Gastroesophageal sphincter (tissue), 4 donors: Measurements from ENCODE around the gene IL13RA1. TPM values are rescaled to one million over a fixed set of nuclear protein-coding genes. Genes with fewer than 3 reads are reported as not detected.
A peak's percentile ranks its signal among the peaks of the same experiment; 100 is the strongest.

Source experiments
- ATAC-seq: fragments of 150-250 bp; one replicate; pipeline ENCODE4 v1.9.1; 2016; ENCODE audit warnings: mild to moderate bottlenecking, moderate library complexity
- H3K27ac ChIP-seq, 4 donors: fragments of 200-600 bp; sonication (generic) in 3 of 4; 1 replicate in 3 of 4; 2 replicates in 1 of 4; pipeline ENCODE4 v1.5.1; 2016 to 2019
- H3K27me3 ChIP-seq: fragments of 200-600 bp; sonication (generic); one replicate; pipeline ENCODE4 v1.5.1; 2019
- H3K36me3 ChIP-seq, 2 donors: fragments of 200-600 bp; sonication (generic); one replicate each; pipeline ENCODE4 v1.5.1; 2019; ENCODE audit warnings: control low read depth in 1 of 2
- H3K4me1 ChIP-seq, 3 donors: fragments of 200-600 bp; sonication (generic); 1 replicate in 2 of 3; 2 replicates in 1 of 3; pipeline ENCODE4 v1.5.1; 2016 to 2019; ENCODE audit warnings: control low read depth in 2 of 3
- H3K4me3 ChIP-seq, 2 donors: fragments of 200-600 bp; sonication (generic); one replicate each; pipeline ENCODE4 v1.5.1; 2019; ENCODE audit warnings: mild to moderate bottlenecking in 1 of 2, moderate library complexity in 1 of 2
- H3K9me3 ChIP-seq, 3 donors: fragments of 200-600 bp; sonication (generic); one replicate each; pipeline ENCODE4 v1.5.1; 2017 to 2019; ENCODE audit warnings: control low read depth in 2 of 3
- EP300 ChIP-seq: sonication (generic); formaldehyde crosslinking; IDR thresholded peaks from one replicate; pipeline ENCODE4 v1.6.1; 2017; ENCODE audit warnings: antibody characterized with exemption, mild to moderate bottlenecking
- POLR2A ChIP-seq, 2 donors: fragments of 450-650 bp; IDR thresholded peaks; one replicate each; pipeline ENCODE4 v1.6.1; 2017; ENCODE audit warnings: antibody characterized with exemption in 2 of 2, mild to moderate bottlenecking in 2 of 2, moderate library complexity in 1 of 2
- POLR2AphosphoS5 ChIP-seq: sonication (generic); formaldehyde crosslinking; IDR thresholded peaks from one replicate; pipeline ENCODE4 v1.6.1; 2017; ENCODE audit warnings: antibody characterized with exemption
- WGBS, 2 donors: methylation state at CpG; one replicate each; pipeline ENCODE4 v1.1.5; 2018; ENCODE audit warnings: low coverage in 1 of 2; 5-methylcytosine and 5-hydroxymethylcytosine counted together
- total RNA-seq, 4 donors: library from RNA; depleted of rRNA; stranded (reverse); fragments of >200 nt; gene quantifications; one replicate each; pipeline ENCODE4 v1.1.0, GENCODE V29; 2016
- TF ChIP-seq, protein P1 (sequence below), 4 experiments: fragments of 200-600 bp in 2 of 4; fragments of 450-650 bp in 2 of 4; sonication (generic) in 1 of 4; IDR thresholded peaks; one replicate each; pipeline ENCODE4 v1.5.1; 2017 to 2019; ENCODE audit warnings: antibody characterized with exemption in 4 of 4, mild to moderate bottlenecking in 2 of 4, moderate library complexity in 2 of 4

Gene IL13RA1
- total RNA-seq, 4 donors from 2014 or later: 63.7 to 121 (median 105) TPM

DNA sequence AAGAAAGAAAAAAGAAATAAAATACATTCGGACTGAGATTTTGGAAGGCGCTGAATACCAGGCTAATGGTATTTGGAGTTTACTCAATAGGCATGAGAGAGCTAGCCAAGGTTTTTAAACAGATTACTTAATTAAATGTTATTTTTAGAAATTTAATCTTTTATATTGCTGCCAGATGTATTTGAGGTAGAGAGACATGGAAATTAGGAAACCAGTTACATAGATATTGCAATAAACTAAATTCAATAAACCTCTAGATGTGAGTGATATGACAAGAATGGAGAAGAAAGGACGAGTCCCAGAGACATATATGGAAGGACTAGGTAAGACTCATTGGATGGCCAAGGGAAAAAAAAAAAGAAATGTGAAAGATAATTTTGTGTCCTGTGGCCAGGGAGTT is 38.5 kb upstream of the IL13RA1 start:
- Histone ChIP-seq H3K4me3 (no peak overlapping the region), H3K27me3 (no peaks in the 10 kb centered on the region), H3K27ac (no peak overlapping the region), H3K4me1 (no peaks in the 10 kb centered on the region), H3K9me3 (no peaks in the 10 kb centered on the region), H3K36me3 (no peaks in the 10 kb centered on the region)
- no peak for ATAC-seq
- TF ChIP-seq, protein P1, sequence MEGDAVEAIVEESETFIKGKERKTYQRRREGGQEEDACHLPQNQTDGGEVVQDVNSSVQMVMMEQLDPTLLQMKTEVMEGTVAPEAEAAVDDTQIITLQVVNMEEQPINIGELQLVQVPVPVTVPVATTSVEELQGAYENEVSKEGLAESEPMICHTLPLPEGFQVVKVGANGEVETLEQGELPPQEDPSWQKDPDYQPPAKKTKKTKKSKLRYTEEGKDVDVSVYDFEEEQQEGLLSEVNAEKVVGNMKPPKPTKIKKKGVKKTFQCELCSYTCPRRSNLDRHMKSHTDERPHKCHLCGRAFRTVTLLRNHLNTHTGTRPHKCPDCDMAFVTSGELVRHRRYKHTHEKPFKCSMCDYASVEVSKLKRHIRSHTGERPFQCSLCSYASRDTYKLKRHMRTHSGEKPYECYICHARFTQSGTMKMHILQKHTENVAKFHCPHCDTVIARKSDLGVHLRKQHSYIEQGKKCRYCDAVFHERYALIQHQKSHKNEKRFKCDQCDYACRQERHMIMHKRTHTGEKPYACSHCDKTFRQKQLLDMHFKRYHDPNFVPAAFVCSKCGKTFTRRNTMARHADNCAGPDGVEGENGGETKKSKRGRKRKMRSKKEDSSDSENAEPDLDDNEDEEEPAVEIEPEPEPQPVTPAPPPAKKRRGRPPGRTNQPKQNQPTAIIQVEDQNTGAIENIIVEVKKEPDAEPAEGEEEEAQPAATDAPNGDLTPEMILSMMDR (IDR thresholded peaks at IDR 0.05): no peak
- TF ChIP-seq POLR2AphosphoS5 (no peak), POLR2A (IDR thresholded peaks at IDR 0.05) (no peak), EP300 (no peak)
- 44 to 57% methylated on average over 2 to 3 of the region's 3 CpGs for WGBS, 2 donors

DNA sequence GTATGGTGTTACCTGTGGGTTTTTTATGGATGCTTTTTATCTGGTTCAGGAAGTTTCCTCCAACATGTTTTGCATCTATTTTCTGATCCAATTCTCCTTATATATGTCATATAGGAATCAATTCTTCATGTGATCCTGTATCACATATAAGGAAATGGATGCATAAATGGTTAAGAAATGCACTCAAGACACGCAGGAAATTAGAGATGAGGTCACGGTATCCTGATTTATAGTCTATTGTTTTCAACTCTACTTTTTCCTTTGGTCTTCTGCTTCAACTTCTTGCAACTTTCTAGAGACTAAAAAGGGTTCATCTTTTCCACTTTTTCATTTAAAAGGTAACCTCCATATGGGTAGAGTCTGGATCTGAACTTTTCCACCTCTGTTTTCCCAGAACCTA is 33.6 kb upstream of the IL13RA1 start:
- TF ChIP-seq POLR2A (IDR thresholded peaks at IDR 0.05): no peak
- no peak for TF ChIP-seq POLR2AphosphoS5
- no peak for TF ChIP-seq EP300
- TF ChIP-seq, protein P1 (IDR thresholded peaks at IDR 0.05): no peak
- Histone ChIP-seq H3K27ac (no peak overlapping the region), H3K9me3 (no peaks in the 10 kb centered on the region), H3K4me3 (no peak overlapping the region), H3K27me3 (no peaks in the 10 kb centered on the region), H3K36me3 (no peaks in the 10 kb centered on the region), H3K4me1 (no peaks in the 10 kb centered on the region)
- ATAC-seq: no peak
- WGBS, 2 donors: 44 to 61% methylated on average over 2 of the region's 2 CpGs

DNA sequence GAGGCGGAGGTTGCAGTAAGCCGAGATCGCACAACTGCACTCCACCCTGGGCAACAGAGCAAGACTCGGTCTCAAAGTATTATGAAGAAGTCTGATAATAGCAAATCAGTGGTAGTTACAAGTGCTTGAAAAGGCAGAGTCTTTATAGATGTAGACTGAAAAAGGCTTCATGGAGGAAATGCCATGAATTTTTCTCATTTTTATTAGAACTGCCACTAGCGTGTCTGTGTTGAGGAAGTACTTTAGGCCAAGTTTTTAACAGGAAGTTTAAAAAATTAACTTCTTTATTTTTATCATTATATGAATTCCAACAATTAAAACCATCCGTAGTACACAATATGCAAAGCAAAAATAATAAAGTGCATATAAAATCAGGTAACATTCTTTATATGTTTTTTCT is 32.8 kb upstream of the IL13RA1 start:
- TF ChIP-seq POLR2AphosphoS5 (no peak), EP300 (no peak), POLR2A (IDR thresholded peaks at IDR 0.05) (no peak)
- TF ChIP-seq, protein P1 (IDR thresholded peaks at IDR 0.05): no peak
- WGBS, 2 donors: 46 to 55% methylated on average over 2 to 4 of the region's 6 CpGs
- ATAC-seq: no peak

DNA sequence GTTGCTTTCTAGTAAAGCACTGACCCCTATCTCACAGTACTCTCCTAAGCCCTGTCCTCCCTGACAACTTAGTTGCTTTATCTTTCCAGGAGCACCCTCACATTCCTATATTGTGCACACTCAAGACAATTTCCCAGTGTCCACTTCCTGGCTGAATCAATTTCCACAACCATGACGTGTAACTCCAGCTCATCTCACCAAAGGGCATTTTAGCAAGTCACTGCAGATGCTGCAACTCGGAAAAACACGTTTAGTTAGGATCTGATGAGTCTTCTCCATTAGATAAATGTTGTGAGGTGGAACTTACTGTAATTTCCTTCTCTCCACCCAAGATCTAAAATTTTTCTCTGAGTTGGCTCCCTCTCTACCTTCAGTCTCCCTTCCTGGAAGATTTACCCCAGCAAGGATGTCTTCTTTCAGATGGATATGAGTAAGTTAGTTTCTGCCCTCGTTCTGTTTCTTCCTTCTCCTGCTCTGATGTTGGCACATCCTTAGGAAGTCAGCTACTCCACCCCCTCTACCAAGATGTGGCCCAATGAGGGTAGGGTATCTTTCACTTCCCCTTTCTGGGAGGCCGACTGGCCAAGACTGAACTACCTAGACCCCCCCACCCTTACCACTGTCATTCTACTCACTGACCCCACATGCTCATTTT is 28.8 kb upstream of the IL13RA1 start:
- no peak for TF ChIP-seq EP300
- no peak for TF ChIP-seq POLR2A (IDR thresholded peaks at IDR 0.05)
- TF ChIP-seq, protein P1 (IDR thresholded peaks at IDR 0.05): no peak
- no peak for TF ChIP-seq POLR2AphosphoS5
- Histone ChIP-seq H3K27ac (no peak overlapping the region), H3K9me3 (no peaks in the 10 kb centered on the region), H3K4me1 (no peaks in the 10 kb centered on the region), H3K4me3 (no peak overlapping the region), H3K36me3 (no peaks in the 10 kb centered on the region), H3K27me3 (no peaks in the 10 kb centered on the region)
- WGBS, 2 donors: 60 to 81% methylated on average over 3 of the region's 5 CpGs
- ATAC-seq: peak; percentile 66

More for the DNA sequence above, 32.8 kb upstream of the IL13RA1 start:
- Histone ChIP-seq H3K36me3 (no peaks in the 10 kb centered on the region), H3K27ac (no peak overlapping the region), H3K4me3 (no peak overlapping the region), H3K9me3 (no peaks in the 10 kb centered on the region), H3K4me1 (no peaks in the 10 kb centered on the region), H3K27me3 (no peaks in the 10 kb centered on the region)

DNA sequence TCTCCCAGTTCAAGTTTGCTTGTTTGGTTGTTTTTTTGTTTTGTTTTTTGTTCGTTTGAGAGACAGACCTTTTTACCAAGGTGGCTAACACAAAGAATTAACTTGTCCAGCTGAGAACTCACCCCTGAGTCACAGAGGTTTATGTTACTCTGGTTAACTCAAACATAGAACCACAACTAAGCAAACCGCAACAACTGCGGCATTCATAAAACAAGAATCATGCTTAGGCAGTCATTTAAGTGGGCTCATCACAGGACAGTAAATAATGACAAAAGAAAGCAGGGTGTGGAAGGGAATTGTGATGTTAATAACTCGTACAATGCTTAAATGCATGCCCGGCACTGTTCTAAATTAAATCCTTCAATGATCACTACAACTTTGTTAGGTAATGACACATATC is 24.7 kb upstream of the IL13RA1 start:
- H3K36me3 ChIP-seq: no peaks in the 10 kb centered on the region
- TF ChIP-seq EP300 (no peak), POLR2A (IDR thresholded peaks at IDR 0.05) (no peak), POLR2AphosphoS5 (no peak)
- TF ChIP-seq, protein P1 (IDR thresholded peaks at IDR 0.05): no peak
- H3K27me3 ChIP-seq: no peaks in the 10 kb centered on the region
- no peaks in the 10 kb centered on the region for H3K9me3 ChIP-seq
- 75 to 91% methylated on average over 3 to 5 of the region's 5 CpGs for WGBS, 2 donors
- H3K27ac ChIP-seq: no peak overlapping the region
- ATAC-seq: no peak
- H3K4me1 ChIP-seq: peaks cover 0 to 7% (median 0%) of the 10 kb centered on the region in 3 donors
- no peak overlapping the region for H3K4me3 ChIP-seq
